PFSK-1 (cell line): Measurements from ENCODE around the gene NAV2.

Experiments used
- FOXP2 ChIP-seq: optimal IDR thresholded peaks from 2 replicates; pipeline ENCODE3; 2011; ENCODE audit warnings: borderline replicate concordance, control low read depth, inconsistent platforms; ENCODE audit not compliant: insufficient read depth; ENCODE audit errors: extremely low read length, extremely low read depth
- POLR2AphosphoS5 ChIP-seq: IDR thresholded peaks from 2 replicates; pipeline ENCODE4 v1.6.1; 2012; ENCODE audit warnings: low read depth, mild to moderate bottlenecking, control low read depth, low read length, moderate library complexity
- SIN3A ChIP-seq: IDR thresholded peaks from 2 replicates; pipeline ENCODE4 v1.6.1; 2012; ENCODE audit warnings: mild to moderate bottlenecking, low read length, moderate library complexity, borderline replicate concordance; ENCODE audit not compliant: insufficient read depth
- TAF1 ChIP-seq: IDR thresholded peaks from 2 replicates; pipeline ENCODE4 v1.6.1; 2012; ENCODE audit warnings: low read length, control low read depth, borderline replicate concordance; ENCODE audit not compliant: insufficient read depth
- TF ChIP-seq, protein P1 (sequence below), 2 experiments: IDR thresholded peaks; 2 replicates each; pipeline versions ENCODE4 v1.6.1 to v1.8.0; 2011 to 2012; ENCODE audit warnings: low read depth in 2 of 2, low read length in 2 of 2, control low read depth in 1 of 2, inconsistent platforms in 1 of 2, mild to moderate bottlenecking in 1 of 2, moderate library complexity in 1 of 2; ENCODE audit not compliant: insufficient read depth in 1 of 2

The NAV2 gene

DNA sequence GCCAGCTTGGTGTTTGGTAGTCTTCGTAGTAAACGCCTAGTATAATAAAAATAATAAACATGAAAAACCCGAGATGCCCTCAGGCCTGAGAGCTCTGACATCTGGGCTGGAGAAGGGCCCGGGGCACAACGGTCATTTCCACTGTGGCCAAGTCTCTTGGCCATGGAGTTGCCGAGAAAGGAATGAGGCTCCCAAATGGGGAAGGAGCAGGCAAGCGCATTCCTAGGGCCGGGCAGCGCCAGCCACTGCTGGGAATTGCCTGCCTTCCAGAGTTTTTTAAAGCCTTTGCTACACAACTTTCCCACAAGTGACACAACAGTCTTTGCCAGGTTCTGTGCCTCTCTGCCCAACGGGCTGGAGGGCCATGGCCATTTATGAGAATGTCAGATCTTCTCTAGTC lies 103.4 kb downstream of the NAV2 start:
- TF ChIP-seq SIN3A, result no peak

DNA sequence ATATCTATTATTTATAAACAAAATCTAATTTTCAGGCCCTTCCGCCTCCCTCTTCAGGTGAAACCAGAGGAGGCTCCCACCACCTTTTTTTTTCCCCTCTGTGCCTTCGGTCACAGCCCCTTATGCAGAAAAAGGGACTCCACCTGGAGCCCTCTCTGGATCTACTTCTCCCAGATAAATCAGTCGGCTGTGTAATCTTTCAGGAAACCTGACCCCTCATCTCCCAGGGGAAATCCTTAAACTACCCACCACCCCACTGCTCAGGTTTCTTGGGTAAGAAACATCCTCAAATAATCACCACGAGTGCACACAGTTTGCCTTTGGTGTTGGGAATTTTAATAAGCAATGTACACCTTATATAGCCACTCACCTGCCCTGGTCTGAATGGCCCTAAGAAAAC lies 104.2 kb downstream of the NAV2 start:
- TF ChIP-seq POLR2AphosphoS5, result no peak
- TF ChIP-seq, protein P1, sequence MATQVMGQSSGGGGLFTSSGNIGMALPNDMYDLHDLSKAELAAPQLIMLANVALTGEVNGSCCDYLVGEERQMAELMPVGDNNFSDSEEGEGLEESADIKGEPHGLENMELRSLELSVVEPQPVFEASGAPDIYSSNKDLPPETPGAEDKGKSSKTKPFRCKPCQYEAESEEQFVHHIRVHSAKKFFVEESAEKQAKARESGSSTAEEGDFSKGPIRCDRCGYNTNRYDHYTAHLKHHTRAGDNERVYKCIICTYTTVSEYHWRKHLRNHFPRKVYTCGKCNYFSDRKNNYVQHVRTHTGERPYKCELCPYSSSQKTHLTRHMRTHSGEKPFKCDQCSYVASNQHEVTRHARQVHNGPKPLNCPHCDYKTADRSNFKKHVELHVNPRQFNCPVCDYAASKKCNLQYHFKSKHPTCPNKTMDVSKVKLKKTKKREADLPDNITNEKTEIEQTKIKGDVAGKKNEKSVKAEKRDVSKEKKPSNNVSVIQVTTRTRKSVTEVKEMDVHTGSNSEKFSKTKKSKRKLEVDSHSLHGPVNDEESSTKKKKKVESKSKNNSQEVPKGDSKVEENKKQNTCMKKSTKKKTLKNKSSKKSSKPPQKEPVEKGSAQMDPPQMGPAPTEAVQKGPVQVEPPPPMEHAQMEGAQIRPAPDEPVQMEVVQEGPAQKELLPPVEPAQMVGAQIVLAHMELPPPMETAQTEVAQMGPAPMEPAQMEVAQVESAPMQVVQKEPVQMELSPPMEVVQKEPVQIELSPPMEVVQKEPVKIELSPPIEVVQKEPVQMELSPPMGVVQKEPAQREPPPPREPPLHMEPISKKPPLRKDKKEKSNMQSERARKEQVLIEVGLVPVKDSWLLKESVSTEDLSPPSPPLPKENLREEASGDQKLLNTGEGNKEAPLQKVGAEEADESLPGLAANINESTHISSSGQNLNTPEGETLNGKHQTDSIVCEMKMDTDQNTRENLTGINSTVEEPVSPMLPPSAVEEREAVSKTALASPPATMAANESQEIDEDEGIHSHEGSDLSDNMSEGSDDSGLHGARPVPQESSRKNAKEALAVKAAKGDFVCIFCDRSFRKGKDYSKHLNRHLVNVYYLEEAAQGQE (IDR thresholded peaks at IDR 0.05; ENCODE audit: insufficient read depth in 1 of 2, low read depth in 2 of 2, low read length in 2 of 2), result no peak

DNA sequence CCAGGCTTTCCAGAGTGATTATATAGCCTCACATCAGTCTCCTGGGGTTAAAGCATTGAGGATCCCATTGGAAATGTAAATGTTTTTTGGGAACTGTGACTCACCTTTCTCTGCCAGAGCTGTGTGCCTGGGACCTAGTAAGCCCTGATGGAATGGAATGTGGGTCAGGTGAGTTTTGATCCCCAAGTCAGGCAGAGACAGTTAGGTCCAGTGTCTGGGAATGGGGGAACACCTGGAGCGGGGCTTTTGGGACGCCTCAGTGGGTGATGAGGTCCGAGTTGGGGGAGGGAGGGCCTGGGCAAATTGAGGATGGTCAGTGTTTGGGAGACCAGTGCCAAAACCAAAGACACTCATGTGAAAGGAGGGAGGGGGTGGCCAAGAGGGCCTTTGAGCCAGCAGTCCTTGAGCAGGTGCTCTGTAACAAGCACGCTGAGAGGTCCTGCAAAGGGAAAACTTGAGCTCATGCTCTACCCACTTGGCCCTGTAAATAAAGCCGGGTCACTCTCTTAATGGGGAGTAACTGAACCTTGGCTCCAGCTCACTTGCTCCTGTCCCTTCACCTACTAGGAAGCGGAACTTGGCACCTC lies 104.7 kb downstream of the NAV2 start:
- TF ChIP-seq FOXP2 (no peak), TAF1 (no peak), POLR2AphosphoS5 (no peak), SIN3A (no peak)
- TF ChIP-seq, protein P1 (IDR thresholded peaks at IDR 0.05; ENCODE audit: insufficient read depth in 1 of 2, low read depth in 2 of 2, low read length in 2 of 2), result no peak

DNA sequence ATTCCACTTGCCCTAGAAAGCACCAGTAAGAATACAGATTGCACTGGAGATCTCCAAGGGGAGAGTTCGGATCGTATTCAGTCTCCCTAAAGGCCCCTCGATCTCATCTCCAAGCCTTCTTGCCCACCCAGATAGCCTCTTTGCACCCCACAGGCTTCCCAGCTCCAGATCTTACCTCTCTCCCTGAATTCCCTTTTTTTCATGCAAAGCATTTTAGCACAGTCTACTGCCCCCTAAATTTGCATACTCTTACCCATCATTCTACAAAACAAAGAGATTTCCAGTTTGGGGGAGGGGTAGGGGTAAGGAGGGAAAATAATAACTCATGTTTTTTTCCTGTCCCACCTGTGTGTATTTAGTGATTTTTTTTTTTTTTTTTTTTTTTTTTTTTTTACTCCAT lies 105.2 kb downstream of the NAV2 start:
- TF ChIP-seq POLR2AphosphoS5 (no peak), SIN3A (no peak), TAF1 (no peak), FOXP2 (no peak)
- TF ChIP-seq, protein P1 (IDR thresholded peaks at IDR 0.05; ENCODE audit: insufficient read depth in 1 of 2, low read depth in 2 of 2, low read length in 2 of 2), result no peak

DNA sequence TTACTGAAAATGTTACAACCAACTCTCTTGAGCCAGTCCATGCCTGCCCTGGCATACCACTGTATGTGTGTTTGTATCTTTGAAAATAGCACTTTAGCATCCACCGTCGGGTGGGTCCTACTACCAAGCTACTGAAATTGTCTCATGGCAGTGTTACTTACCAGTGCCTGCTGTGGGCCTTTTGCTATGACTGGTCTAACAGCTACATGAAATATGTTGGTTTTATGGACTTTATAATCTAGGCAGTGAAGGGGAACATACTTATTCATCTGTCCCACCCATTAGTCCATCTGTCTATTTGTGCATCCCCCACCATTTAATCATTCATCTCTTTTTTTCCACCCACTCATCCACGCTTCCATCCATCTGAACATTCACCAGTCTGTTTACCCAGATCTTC lies 106.0 kb downstream of the NAV2 start:
- TF ChIP-seq POLR2AphosphoS5 (no peak), SIN3A (no peak), TAF1 (no peak), FOXP2 (no peak)
- TF ChIP-seq, protein P1 (IDR thresholded peaks at IDR 0.05; ENCODE audit: insufficient read depth in 1 of 2, low read depth in 2 of 2, low read length in 2 of 2), result no peak
